DND-41 (cell line): ENCODE measurements around the gene LIN54.
"Not testable (repeated sequence)": the region's sequence is repeated elsewhere in the genome, so short reads cannot be mapped to it uniquely, and the experiment has no call there.

Source experiments
- ATAC-seq: fragments of 200-7000 bp; cut with Tn5 transposase; 3 replicates; pipeline ENCODE4 v1.9.1; 2021; ENCODE audit warnings: low read depth; ENCODE audit not compliant: insufficient read depth
- DNase-seq: peaks from one replicate; pipeline ENCODE4 v3.0.0-alpha.2; 2020
- H2AFZ ChIP-seq: 2 replicates; pipeline ENCODE4 v1.6.0; 2012; ENCODE audit warnings: low read depth, low read length
- H3K27ac ChIP-seq: 2 replicates; pipeline ENCODE4 v1.5.1; 2012; ENCODE audit warnings: low read length, inconsistent platforms
- H3K27me3 ChIP-seq: fragments of 200-600 bp; sonication (generic); 2 replicates; pipeline ENCODE4 v1.6.0; 2012; ENCODE audit warnings: low read length, mild to moderate bottlenecking, inconsistent platforms; ENCODE audit not compliant: insufficient read depth, poor library complexity
- H3K36me3 ChIP-seq: 2 replicates; pipeline ENCODE4 v1.5.1; 2012; ENCODE audit warnings: low read length, inconsistent platforms; ENCODE audit not compliant: insufficient read depth
- H3K4me1 ChIP-seq: 2 replicates; pipeline ENCODE4 v1.5.1; 2012; ENCODE audit warnings: mild to moderate bottlenecking, low read length; ENCODE audit not compliant: insufficient read depth
- H3K4me2 ChIP-seq: 2 replicates; pipeline ENCODE4 v1.6.0; 2012; ENCODE audit warnings: mild to moderate bottlenecking, moderate library complexity, low read length, inconsistent platforms; ENCODE audit not compliant: insufficient read depth
- H3K4me3 ChIP-seq, 2 experiments: fragments of 200-600 bp in 1 of 2; shearing (Covaris generic) in 1 of 2; 2 replicates each; pipeline ENCODE4 v1.5.1; 2012 to 2016; ENCODE audit warnings: inconsistent platforms in 2 of 2, low read length in 2 of 2, mild to moderate bottlenecking in 2 of 2, low read depth in 1 of 2, moderate library complexity in 1 of 2
- H3K79me2 ChIP-seq: 2 replicates; pipeline ENCODE4 v1.6.0; 2012; ENCODE audit warnings: low read length, inconsistent platforms; ENCODE audit not compliant: insufficient read depth
- H3K9ac ChIP-seq: 2 replicates; pipeline ENCODE4 v1.6.0; 2012; ENCODE audit warnings: low read depth, mild to moderate bottlenecking, inconsistent platforms, low read length, moderate library complexity
- H3K9me3 ChIP-seq: 2 replicates; pipeline ENCODE4 v1.5.1; 2012; ENCODE audit warnings: low read length, moderate library complexity, mild to moderate bottlenecking, inconsistent platforms; ENCODE audit not compliant: insufficient read depth, severe bottlenecking
- H4K20me1 ChIP-seq: 2 replicates; pipeline ENCODE4 v1.6.0; 2012; ENCODE audit warnings: low read length; ENCODE audit not compliant: insufficient read depth
- CTCF ChIP-seq: IDR thresholded peaks from 2 replicates; pipeline ENCODE4 v1.5.1; 2012; ENCODE audit warnings: borderline replicate concordance, low read length, moderate library complexity, mild to moderate bottlenecking; ENCODE audit not compliant: poor library complexity, severe bottlenecking; ENCODE audit errors: extremely low read depth
- EZH2 ChIP-seq: IDR thresholded peaks from 3 replicates; pipeline ENCODE4 v1.6.1; 2012; ENCODE audit warnings: borderline replicate concordance, low read depth, mild to moderate bottlenecking, moderate library complexity, low read length, inconsistent platforms; ENCODE audit not compliant: severe bottlenecking

Gene LIN54

GRCh38 chr4:83043801-83044407, 33.3 kb upstream of the LIN54 start:
- Histone ChIP-seq H4K20me1 (no peaks in the 10 kb centered on the region), H2AFZ (no peak overlapping the region), H3K27me3 (no peaks in the 10 kb centered on the region), H3K4me2 (no peak overlapping the region), H3K4me1 (peaks cover 5% of the 10 kb centered on the region; the same call in 1 of the 2 replicates), H3K36me3 (peaks cover 8% of the 10 kb centered on the region), H3K9me3 (no peaks in the 10 kb centered on the region), H3K9ac (no peak overlapping the region), H3K4me3 (no peak overlapping the region), H3K79me2 (peaks cover 66% of the 10 kb centered on the region), H3K27ac (no peak overlapping the region)
- TF ChIP-seq CTCF (no peak), EZH2 (no peak)
- ATAC-seq (no peak), DNase-seq (no peak)

- not testable (repeated sequence) for H3K27ac ChIP-seq, H3K9ac ChIP-seq, H2AFZ ChIP-seq, H3K27me3 ChIP-seq, H3K4me3 ChIP-seq, DNase-seq, ATAC-seq, H3K36me3 ChIP-seq, H4K20me1 ChIP-seq, H3K4me1 ChIP-seq, H3K9me3 ChIP-seq, H3K4me2 ChIP-seq
- H3K79me2 ChIP-seq: peaks cover 72% of the 10 kb centered on the region
These were observed 32.5 kb upstream of the LIN54 start for GRCh38 chr4:83043157-83043556.

GRCh38 chr4:83040269-83040668, 29.6 kb upstream of the LIN54 start:
- Histone ChIP-seq H4K20me1 (peaks cover 4% of the 10 kb centered on the region; the same call in 1 of the 2 replicates), H2AFZ (no peak overlapping the region), H3K9ac (no peak overlapping the region), H3K79me2 (peaks cover 84% of the 10 kb centered on the region), H3K4me1 (peaks cover 32% of the 10 kb centered on the region), H3K27me3 (no peaks in the 10 kb centered on the region), H3K4me2 (no peak overlapping the region), H3K4me3 (no peak overlapping the region), H3K27ac (no peak overlapping the region), H3K9me3 (no peaks in the 10 kb centered on the region), H3K36me3 (no peaks in the 10 kb centered on the region)
- no peak for TF ChIP-seq EZH2
- no peak for TF ChIP-seq CTCF
- ATAC-seq (no peak), DNase-seq (no peak)

GRCh38 chr4:83036991-83037665, 26.5 kb upstream of the LIN54 start:
- Histone ChIP-seq H3K79me2 (peaks cover 68% of the 10 kb centered on the region), H3K4me1 (peaks cover 40% of the 10 kb centered on the region), H3K27me3 (no peaks in the 10 kb centered on the region), H3K4me2 (peak overlapping the region; percentile 98), H3K4me3 (peak overlapping the region in 1 of 2 experiments; percentile 27; a peak in 1 of 4 replicates), H3K9me3 (no peaks in the 10 kb centered on the region), H3K27ac (peak overlapping the region; percentile 24; the same call in 1 of the 2 replicates), H2AFZ (no peak overlapping the region), H3K36me3 (no peaks in the 10 kb centered on the region), H4K20me1 (peaks cover 4% of the 10 kb centered on the region; the same call in 1 of the 2 replicates), H3K9ac (peak overlapping the region; percentile 17; the same call in 1 of the 2 replicates)
- ATAC-seq (no peak), DNase-seq (no peak)
- TF ChIP-seq CTCF (no peak), EZH2 (no peak)
